NCI-H128 (cell line): ENCODE measurements around the gene TERC.

Source experiments
- DNase-seq: peaks from one replicate; lab custom pipeline; 2025; ENCODE audit not compliant: unreplicated experiment; lab: John Stamatoyannopoulos, UW

The TERC gene

GRCh38 chr3:169764882-169765612 lies at the start of gene TERC:
TERC (minus strand) TSS chr3:169765060.
- peak; percentile 49 for DNase-seq

- DNase-seq, result no peak
Observed at GRCh38 chr3:169813757-169814517, 49.1 kb upstream of the TERC start.

- no peak for DNase-seq
Observed at GRCh38 chr3:169813278-169813677, 48.4 kb upstream of the TERC start.

- DNase-seq, result peak; percentile 53
Observed at GRCh38 chr3:169812332-169813235, 47.7 kb upstream of the TERC start, which contains the start of the genes LRRC34 and LRRIQ4. LRRC34 (minus strand) TSS chr3:169812904; CDS start chr3:169812548, 356 bp downstream. LRRIQ4 (plus strand) TSS chr3:169812870; CDS start chr3:169821922, 9,052 bp downstream.

GRCh38 chr3:169811631-169812331 lies 46.9 kb upstream of the TERC start:
- DNase-seq, result peak; percentile 17

- no peak for DNase-seq
Observed at GRCh38 chr3:169809230-169809795, 44.5 kb upstream of the TERC start.

- DNase-seq, result no peak
Observed at GRCh38 chr3:169804681-169805080, 39.8 kb upstream of the TERC start.

- DNase-seq, result no peak
Observed at GRCh38 chr3:169792359-169792758, 27.5 kb upstream of the TERC start.

GRCh38 chr3:169790687-169791429 lies 26.0 kb upstream of the TERC start:
- no peak for DNase-seq

GRCh38 chr3:169790219-169790618 lies 25.4 kb upstream of the TERC start:
- DNase-seq, result no peak

GRCh38 chr3:169787791-169788190 lies 22.9 kb upstream of the TERC start:
- DNase-seq, result no peak

GRCh38 chr3:169787120-169787519 lies 22.3 kb upstream of the TERC start:
- no peak for DNase-seq

GRCh38 chr3:169781209-169781855 lies 16.5 kb upstream of the TERC start:
- DNase-seq, result no peak

GRCh38 chr3:169780742-169781141 lies 15.9 kb upstream of the TERC start:
- DNase-seq, result no peak

GRCh38 chr3:169777822-169778221 lies 13.0 kb upstream of the TERC start:
- no peak for DNase-seq

GRCh38 chr3:169774186-169774585 lies 9.3 kb upstream of the TERC start:
- no peak for DNase-seq

- peak; percentile 87 for DNase-seq
Observed at GRCh38 chr3:169772897-169773816, 8.3 kb upstream of the TERC start, which contains the start of gene MYNN. MYNN (plus strand) TSS chr3:169773396; CDS start chr3:169774296, 900 bp downstream.
